GM18907 (cell line): ENCODE results near the gene NAA60.

ENCODE experiments used
- ATAC-seq: cut with Tn5 transposase; IDR thresholded peaks from one replicate; pipeline ENCODE4 v1.9.1; 2021; ENCODE audit warnings: mild to moderate bottlenecking, moderate library complexity; ENCODE audit not compliant: unreplicated experiment

The NAA60 gene

GRCh38 chr16:3536271-3536731 lies 92.8 kb downstream of the NAA60 start:
- no peak for ATAC-seq
